Osteocyte (in vitro differentiated cells): Measurements from ENCODE around the gene PRSS36. TPM values are rescaled to one million over a fixed set of nuclear protein-coding genes. Genes with fewer than 3 reads are reported as not detected.
"Not testable (repeated sequence)": the region's sequence is repeated elsewhere in the genome, so short reads cannot be mapped to it uniquely, and the experiment has no call there.

Source experiments
- DNase-seq: peaks from one replicate; pipeline ENCODE4 v3.0.0; 2021; ENCODE audit warnings: mixed read lengths; ENCODE audit not compliant: unreplicated experiment; ENCODE audit errors: extremely low spot score
- H3K27ac Mint-ChIP-seq: one replicate; pipeline ENCODE4 v1.8.0; 2021; ENCODE audit warnings: mild to moderate bottlenecking, mixed read lengths; ENCODE audit not compliant: unreplicated experiment
- H3K27me3 Mint-ChIP-seq: one replicate; pipeline ENCODE4 v1.8.0; 2021; ENCODE audit warnings: mixed read lengths; ENCODE audit not compliant: unreplicated experiment
- H3K36me3 Mint-ChIP-seq: one replicate; pipeline ENCODE4 v1.8.0; 2021; ENCODE audit warnings: mixed read lengths; ENCODE audit not compliant: unreplicated experiment
- H3K4me1 Mint-ChIP-seq: one replicate; pipeline ENCODE4 v1.8.0; 2021; ENCODE audit warnings: mixed read lengths; ENCODE audit not compliant: unreplicated experiment
- H3K4me3 Mint-ChIP-seq: one replicate; pipeline ENCODE4 v1.8.0; 2021; ENCODE audit warnings: mild to moderate bottlenecking, moderate library complexity, mixed read lengths; ENCODE audit not compliant: unreplicated experiment
- H3K9me3 Mint-ChIP-seq: one replicate; pipeline ENCODE4 v1.8.0; 2021; ENCODE audit warnings: mixed read lengths; ENCODE audit not compliant: unreplicated experiment
- long read RNA-seq: library from polyadenylated mRNA; unstranded; transcript quantifications from one replicate; pipeline ENCODE4 v2.0.0, GENCODE V29; 2021
- total RNA-seq: library from RNA; stranded (reverse); gene quantifications from 2 replicates; pipeline ENCODE4 v1.2.1, GENCODE V29; 2021
- TF ChIP-seq, protein P1 (sequence below): fragments of 200-600 bp; sonication (generic); IDR thresholded peaks from 2 replicates; pipeline ENCODE4 v1.5.0; 2021; ENCODE audit warnings: antibody characterized with exemption, mild to moderate bottlenecking, moderate library complexity

Gene PRSS36
- 0.67 and 0.76 TPM in 2 replicates for total RNA-seq
- long read RNA-seq, result 0 reads

DNA sequence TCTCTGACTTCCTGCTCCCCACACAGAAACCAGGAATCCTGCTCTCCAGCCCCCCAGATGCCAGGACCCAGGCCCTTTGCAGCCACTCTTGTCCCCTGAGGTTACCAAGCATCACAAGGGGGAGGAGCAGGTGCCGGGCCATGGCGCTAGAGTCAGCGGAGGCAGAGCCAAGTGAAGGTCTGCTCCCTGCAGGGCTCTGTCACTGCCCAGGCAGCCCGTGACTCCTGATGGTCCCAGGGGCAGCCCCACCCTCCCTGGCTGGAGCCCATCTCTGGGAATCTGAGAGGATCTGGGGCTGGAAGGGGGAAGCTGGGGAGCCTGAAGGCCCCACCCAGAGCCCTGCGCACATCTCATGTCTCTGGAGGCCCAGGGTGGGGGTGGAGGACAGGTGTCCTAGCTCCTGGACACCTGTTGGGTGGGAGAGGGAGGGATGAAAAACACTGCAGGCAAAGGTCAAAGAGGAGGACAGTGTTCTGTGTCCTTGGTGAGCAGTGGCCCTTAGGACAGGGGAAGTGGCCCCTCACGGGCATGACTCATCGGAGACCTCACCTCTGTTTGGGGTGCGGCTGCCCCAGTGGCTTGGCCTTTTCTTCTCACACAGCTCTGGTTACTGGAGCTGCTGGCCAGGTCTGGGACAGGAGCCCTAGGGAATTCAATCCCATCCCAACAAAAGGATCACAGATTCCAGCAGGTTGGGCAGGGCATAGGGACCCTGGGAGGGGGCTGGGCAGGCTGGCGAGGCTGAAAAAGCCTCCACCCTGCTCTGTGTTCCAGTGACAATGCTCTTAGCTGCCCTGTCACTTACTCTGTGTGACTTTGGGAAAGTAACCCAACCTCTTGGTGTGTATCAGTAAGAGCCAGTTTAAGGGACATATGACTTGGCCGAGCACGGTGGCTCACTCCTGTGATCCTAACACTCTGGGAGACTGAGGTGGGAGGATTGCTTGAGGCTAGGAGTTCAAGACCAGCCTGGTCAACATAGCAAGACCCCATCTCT lies at the start of gene PRSS36:
Gene PRSS36 (minus strand): TSS at position 173 of the 997 bp plus-strand sequence. CDS start 31 bp downstream, at position 142.
- Mint-ChIP-seq H3K27me3 (peaks cover 18% of the 10 kb centered on the region), H3K4me1 (peaks cover 2% of the 10 kb centered on the region), H3K4me3 (no peak within 1 kb of the TSS), H3K36me3 (no peaks in the 10 kb centered on the region), H3K27ac (no peak within 1 kb of the TSS), H3K9me3 (no peaks in the 10 kb centered on the region)
- TF ChIP-seq, protein P1, sequence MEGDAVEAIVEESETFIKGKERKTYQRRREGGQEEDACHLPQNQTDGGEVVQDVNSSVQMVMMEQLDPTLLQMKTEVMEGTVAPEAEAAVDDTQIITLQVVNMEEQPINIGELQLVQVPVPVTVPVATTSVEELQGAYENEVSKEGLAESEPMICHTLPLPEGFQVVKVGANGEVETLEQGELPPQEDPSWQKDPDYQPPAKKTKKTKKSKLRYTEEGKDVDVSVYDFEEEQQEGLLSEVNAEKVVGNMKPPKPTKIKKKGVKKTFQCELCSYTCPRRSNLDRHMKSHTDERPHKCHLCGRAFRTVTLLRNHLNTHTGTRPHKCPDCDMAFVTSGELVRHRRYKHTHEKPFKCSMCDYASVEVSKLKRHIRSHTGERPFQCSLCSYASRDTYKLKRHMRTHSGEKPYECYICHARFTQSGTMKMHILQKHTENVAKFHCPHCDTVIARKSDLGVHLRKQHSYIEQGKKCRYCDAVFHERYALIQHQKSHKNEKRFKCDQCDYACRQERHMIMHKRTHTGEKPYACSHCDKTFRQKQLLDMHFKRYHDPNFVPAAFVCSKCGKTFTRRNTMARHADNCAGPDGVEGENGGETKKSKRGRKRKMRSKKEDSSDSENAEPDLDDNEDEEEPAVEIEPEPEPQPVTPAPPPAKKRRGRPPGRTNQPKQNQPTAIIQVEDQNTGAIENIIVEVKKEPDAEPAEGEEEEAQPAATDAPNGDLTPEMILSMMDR, result no peak
- DNase-seq, result no peak

DNA sequence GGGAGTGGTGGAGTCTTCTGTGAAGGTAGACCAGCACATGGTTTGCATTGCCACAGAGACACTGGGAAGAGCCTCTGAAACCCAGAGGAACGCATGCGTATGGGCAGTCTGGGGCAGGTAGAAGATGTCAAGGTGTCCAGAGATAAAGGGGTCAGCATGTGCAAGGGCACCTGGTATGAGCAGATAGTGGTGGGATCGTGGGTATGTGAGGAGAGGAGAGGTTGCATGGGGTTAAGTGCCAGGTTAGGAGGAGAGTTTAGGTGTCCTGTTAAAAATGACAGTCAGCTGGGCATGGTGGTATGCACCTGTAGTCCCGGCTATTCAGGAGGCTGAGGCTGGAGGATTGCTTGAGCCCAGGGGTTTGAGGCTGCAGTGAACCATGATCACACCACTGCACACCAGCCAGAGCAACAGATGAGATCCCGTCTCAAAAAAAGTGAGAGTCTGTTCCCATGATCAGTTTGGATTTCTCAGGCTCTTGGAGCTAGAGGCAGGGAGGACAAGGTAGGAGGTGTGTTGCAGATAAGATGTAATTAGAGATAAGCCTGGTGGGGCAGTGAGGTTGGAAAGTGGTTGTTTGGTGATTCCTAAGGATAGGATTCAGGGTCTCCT lies 49.7 kb upstream of the PRSS36 start:
- Mint-ChIP-seq H3K27ac (no peak overlapping the region), H3K4me1 (peaks cover 40% of the 10 kb centered on the region)

DNA sequence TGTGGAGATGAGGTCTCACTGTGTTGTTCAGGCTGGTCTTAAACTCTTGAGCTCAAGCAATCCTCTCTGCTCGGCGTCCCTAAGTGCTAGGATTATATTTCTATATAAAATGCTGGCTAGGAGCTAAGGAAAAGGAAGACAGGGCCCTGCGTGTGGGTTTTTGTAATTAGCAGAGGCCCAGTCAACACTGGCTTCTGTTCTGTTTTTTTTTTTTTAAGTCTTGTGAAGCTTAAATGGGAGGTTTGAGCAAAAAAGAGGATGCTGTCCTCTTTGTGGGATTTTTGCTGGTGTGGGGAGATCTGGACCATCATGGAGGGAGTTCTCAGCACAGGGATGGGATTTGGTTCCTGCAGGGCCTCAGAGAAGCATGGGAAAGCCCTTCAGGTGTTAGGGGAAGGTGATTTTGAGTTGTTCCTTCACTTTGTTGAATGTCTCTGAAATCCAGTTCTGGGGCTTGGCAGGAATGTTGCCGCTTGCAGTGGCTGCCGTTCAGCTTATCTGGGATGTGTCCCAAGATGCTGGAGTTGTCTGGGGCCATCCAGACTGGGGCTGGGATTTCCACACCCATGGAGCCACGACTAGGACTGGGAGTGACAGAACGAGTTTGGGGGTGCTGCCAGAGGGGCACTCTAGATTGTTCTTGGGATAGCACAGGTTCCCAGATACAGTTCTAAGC lies 48.5 kb upstream of the PRSS36 start:
- H3K27me3 Mint-ChIP-seq, result peaks cover under 1% of the 10 kb centered on the region
- no peak for DNase-seq
- no peak overlapping the region for H3K4me3 Mint-ChIP-seq
- peaks cover 29% of the 10 kb centered on the region for H3K36me3 Mint-ChIP-seq
- peak overlapping the region; percentile 48 for H3K27ac Mint-ChIP-seq
- TF ChIP-seq, protein P1, result no peak
- H3K9me3 Mint-ChIP-seq, result no peaks in the 10 kb centered on the region
- peaks cover 38% of the 10 kb centered on the region for H3K4me1 Mint-ChIP-seq

More for the DNA sequence above, 49.7 kb upstream of the PRSS36 start:
- Mint-ChIP-seq H3K9me3 (no peaks in the 10 kb centered on the region), H3K36me3 (peaks cover 23% of the 10 kb centered on the region), H3K4me3 (no peak overlapping the region), H3K27me3 (peaks cover 4% of the 10 kb centered on the region)
- TF ChIP-seq, protein P1, result no peak
- no peak for DNase-seq

DNA sequence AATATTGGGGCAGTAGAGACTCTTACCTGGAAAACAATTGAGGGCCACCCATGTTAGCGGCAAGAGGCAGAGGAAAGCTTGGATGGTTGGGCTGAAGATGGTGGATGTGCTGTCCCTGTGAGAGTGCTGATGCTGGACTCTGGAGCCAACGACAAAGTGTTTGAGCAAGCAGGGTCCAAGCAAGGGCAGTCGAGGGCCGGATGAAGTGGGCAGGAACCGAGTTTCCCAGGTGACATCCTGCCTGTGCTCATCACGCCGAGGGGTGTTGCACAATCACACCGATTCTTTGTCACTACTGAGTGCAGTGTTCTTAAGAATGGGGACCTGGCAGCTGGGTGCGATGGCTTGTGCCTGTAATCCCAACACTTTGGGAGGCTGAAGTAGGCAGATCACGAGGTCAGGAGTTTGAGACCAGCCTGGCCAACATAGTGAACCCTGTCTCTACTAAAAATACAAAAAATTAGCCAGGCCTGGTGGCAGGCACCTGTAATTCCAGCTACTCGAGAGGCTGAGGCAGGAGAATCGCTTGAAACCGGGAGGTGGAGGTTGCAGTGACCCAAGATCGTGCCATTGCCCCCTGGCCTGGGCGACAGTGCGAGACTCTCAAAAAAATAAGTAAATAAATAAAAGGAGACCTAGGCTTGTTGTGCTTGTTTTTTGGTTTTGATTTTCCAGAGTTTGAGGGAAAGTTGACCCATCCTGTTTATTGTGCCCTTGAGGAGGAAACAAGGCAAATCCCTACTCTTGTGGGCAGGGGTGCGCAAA lies 46.6 kb upstream of the PRSS36 start:
- Mint-ChIP-seq H3K9me3 (no peaks in the 10 kb centered on the region), H3K4me3 (no peak overlapping the region), H3K36me3 (peaks cover 43% of the 10 kb centered on the region), H3K27ac (no peak overlapping the region), H3K27me3 (no peaks in the 10 kb centered on the region), H3K4me1 (peaks cover 26% of the 10 kb centered on the region)
- TF ChIP-seq, protein P1, result no peak
- no peak for DNase-seq

GRCh38 chr16:31195861-31196260 lies 46.0 kb upstream of the PRSS36 start:
- H3K27me3 Mint-ChIP-seq, result not testable (repeated sequence)

More at GRCh38 chr16:31195861-31196260, 46.0 kb upstream of the PRSS36 start:
- not testable (repeated sequence) for H3K27ac Mint-ChIP-seq, H3K9me3 Mint-ChIP-seq, DNase-seq, H3K4me3 Mint-ChIP-seq
- H3K4me1 Mint-ChIP-seq, result peaks cover 20% of the 10 kb centered on the region
- peaks cover 50% of the 10 kb centered on the region for H3K36me3 Mint-ChIP-seq
